SU-DHL-6 (cell line): Measurements from ENCODE around the gene IRF2BP1.

Source experiments
- EZH2phosphoT487 ChIP-seq: fragments of 200-600 bp; sonication (generic), shearing (Covaris generic); conservative IDR thresholded peaks from 2 replicates; pipeline ENCODE4 v1.6.1; 2018; ENCODE audit warnings: mild to moderate bottlenecking, antibody characterized with exemption, low read length, moderate library complexity, mixed read lengths
- TF ChIP-seq, protein P1 (sequence below): fragments of 200-600 bp; sonication (generic); IDR thresholded peaks from one replicate; pipeline ENCODE4 v1.5.1; 2017; ENCODE audit warnings: antibody characterized with exemption, mild to moderate bottlenecking, low read length, moderate library complexity; ENCODE audit not compliant: insufficient read depth, poor library complexity, severe bottlenecking

DNA sequence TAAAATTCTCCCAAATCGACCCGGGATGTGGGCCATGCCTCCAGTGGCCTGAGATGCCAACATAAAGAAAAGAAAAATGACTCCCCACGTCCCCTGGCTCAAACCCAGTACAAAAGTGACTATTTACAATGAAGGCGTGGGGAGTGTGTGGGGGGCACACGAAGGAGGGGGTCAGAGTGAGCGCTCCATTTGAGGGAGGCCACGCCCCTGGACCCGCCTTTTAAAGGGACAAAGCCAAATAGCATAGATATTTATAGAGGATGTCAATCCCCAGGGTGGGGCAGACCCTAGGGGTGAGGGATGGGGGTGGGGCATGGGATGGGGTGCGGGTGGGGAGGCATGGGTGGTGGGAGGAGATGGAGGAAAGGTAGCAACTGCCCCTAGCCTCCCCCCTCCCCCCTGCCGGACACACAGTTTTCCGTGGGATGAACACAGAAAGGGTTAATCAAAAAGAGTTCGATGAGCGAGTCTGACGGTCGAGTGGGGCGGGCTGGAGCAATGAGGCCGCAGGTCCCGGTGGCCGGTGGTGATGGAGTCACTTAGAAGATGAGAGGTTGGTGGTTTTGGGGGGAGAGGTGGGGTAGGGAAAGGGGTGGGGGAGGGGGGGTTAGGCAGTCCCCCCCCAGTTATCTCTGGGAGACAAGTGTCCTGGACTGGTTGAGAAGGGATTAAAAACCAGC, 48.8 kb upstream of the IRF2BP1 start:
- TF ChIP-seq EZH2phosphoT487, result no peak
- TF ChIP-seq, protein P1, sequence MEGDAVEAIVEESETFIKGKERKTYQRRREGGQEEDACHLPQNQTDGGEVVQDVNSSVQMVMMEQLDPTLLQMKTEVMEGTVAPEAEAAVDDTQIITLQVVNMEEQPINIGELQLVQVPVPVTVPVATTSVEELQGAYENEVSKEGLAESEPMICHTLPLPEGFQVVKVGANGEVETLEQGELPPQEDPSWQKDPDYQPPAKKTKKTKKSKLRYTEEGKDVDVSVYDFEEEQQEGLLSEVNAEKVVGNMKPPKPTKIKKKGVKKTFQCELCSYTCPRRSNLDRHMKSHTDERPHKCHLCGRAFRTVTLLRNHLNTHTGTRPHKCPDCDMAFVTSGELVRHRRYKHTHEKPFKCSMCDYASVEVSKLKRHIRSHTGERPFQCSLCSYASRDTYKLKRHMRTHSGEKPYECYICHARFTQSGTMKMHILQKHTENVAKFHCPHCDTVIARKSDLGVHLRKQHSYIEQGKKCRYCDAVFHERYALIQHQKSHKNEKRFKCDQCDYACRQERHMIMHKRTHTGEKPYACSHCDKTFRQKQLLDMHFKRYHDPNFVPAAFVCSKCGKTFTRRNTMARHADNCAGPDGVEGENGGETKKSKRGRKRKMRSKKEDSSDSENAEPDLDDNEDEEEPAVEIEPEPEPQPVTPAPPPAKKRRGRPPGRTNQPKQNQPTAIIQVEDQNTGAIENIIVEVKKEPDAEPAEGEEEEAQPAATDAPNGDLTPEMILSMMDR, result no peak
